GM19467 (cell line): ENCODE results near the gene PRDM1.

Source experiments
- ATAC-seq: cut with Tn5 transposase; IDR thresholded peaks from one replicate; pipeline ENCODE4 v1.9.1; 2021; ENCODE audit warnings: mild to moderate bottlenecking, moderate library complexity; ENCODE audit not compliant: unreplicated experiment

The PRDM1 gene

DNA sequence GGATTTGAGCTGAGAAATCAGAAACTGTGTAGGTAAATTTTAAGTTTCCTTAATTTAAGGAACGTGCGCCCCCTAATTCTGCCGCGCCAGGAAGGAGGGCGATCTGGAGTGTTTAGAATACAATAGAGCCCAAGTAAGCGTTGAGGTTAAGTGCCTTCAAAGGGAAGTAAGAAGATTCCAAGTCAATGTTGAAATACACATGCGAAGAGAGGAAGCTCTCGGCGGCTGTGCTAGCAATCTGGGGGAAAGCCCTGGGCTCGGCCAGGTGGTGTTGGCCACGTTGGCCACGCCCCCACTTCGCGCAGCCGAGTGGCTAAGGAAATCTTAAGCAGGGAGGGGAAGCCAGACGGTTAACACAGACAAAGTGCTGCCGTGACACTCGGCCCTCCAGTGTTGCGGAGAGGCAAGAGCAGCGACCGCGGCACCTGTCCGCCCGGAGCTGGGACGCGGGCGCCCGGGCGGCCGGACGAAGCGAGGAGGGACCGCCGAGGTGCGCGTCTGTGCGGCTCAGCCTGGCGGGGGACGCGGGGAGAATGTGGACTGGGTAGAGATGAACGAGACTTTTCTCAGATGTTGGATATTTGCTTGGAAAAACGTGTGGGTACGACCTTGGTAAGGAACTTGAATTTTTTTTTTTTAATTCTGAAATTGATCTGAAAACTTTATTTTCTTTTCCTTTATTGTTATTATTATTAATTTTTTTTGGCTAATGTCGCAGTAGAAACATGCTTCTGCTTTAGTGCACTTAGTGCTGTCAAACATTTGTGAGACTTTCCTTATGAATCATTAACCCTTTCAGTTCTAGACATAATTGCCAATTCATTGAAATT lies at the start of gene PRDM1:
TSS of gene PRDM1 (plus strand) at position 353 of the 830 bp plus-strand sequence. CDS start at position 571, 218 bp downstream.
- ATAC-seq = peak; percentile 63

DNA sequence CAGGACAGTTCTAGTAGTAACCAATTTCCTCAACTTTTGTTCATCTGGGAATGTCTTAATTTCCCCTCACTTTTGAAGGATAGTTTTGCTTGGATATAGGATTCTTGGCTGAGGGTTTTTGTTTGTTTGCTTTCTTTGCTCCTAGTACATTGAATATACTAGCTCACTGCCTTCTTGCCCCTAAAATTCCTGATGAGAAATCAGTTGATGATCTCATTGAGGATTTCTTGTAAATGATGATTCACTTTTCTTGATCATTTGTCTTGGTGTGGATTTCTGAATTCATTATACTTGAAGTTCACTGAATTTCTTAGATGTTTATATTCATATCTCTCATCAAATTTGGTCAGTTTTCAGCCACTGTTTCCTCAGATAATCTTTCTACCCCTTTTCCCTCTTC lies 49.1 kb upstream of the PRDM1 start:
- no peak for ATAC-seq

DNA sequence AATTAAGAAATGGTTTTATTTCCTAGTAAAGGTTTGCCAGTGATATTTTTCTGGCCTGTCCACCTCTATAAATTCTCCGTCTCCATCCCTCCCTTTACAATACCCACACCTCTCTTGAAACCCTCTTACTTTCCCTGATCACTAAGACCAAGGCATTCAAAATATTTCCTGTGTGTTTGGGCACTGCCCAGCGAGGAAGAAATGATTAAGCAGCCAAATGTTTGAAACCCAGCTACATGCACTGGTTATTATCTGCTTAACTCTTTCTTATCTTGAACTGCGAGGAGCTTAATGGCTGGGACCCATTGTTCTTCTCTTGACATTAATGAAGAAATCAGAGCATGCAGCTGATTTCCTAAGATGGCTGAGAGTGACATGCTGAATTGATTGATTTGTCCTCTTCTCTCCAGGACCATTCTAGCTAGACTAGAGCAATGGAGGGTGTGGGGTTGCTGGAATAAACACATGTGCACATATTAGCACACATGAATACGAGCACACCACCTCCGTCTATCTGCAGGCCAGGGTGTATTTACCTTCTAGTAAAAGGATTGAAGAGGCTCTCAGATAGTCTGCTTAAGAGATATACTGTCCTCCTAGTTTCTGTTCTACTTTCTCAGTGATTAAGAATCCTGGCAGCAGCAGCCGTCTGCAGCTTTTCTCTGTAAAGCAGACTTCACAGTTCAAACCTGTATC lies 46.1 kb upstream of the PRDM1 start:
- no peak for ATAC-seq

DNA sequence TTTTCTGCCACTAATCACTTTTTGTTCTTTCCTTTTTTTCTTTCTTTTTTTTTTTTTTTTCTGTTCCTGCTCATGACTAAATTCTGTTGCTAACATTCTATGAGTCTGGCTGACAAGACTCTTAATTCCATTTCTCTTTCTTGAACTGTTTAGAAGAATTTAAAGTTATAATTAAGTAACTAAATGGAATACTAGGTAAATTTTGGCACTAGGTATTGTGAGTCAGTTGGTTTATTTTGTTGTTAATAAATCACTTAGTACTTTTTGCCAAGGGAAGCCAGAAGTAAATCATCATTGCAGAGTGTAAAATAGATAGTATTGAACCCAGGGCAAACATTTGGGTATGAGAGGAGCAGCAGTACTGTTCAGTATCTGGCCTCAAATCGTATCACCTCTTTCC lies 42.0 kb upstream of the PRDM1 start:
- ATAC-seq = no peak

DNA sequence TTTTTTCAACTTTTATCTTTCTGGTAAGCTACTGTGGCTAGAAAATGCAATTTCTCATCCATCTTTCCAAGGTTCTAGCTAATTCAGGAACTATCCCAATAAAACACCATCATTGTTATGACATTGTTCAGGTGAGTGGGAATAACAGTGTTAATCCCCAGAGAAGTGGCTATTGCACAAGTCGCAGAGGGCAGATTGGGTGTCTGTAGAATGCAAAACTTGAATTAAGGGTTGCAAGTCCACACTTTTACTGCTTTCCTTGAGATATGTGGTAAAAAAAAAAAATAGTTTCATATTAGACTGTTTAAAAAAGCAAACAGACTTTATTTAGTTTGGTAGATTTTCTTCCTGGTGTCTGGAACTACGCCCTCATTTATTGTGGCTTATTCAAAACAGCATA lies 41.1 kb upstream of the PRDM1 start:
- no peak for ATAC-seq

DNA sequence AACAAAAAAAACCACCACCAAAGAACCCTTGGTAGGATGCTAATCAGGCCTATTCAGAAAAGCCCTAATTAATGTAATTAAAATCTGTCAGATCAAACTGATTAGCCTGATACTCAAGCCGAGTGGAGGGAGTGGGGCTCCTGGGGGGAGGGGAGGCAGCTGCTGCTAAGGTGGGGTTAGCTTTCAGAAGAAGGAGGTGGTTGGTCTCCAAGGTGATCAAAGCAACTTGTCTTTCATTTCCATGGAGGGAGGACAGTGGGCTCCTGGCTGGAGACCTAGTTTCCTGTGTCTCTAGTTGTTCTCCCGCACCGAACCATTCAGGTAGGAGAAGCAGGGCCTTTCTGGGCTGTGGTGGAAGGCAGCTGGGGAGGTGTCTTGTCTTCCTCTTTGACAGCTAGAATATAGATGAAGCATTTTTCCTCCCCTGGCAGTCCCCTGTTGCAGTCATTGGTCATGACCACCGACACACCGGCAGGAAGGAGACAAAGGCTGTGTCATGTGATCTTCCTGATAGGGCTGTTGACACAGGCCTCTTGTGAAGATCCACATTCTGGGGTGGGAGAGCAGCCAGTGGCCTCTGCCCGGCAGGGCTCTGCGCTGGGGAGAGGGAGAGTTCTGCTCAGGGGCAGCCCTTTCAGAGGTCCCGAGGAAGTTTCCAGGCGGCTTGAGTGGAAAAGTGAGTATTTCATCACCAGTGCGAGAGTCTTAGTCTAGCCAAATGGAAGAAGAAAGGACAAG lies 39.9 kb upstream of the PRDM1 start:
- no peak for ATAC-seq

DNA sequence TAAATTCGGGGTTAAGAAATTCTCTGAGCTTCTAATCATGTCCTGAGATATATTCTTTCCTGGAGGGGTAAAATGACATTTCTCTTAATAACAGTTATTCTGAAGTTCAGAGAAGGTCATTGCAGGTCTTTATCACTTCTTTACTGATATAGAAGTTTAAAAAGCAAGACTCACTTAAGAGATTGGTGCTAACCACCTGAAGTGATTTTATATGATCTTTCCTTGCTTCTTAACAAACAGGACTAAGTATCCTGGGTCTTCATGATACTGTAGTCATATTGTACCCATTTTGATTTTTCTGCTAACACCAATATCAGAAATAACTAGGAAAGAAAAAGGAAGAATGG lies 39.3 kb upstream of the PRDM1 start:
- ATAC-seq = no peak

DNA sequence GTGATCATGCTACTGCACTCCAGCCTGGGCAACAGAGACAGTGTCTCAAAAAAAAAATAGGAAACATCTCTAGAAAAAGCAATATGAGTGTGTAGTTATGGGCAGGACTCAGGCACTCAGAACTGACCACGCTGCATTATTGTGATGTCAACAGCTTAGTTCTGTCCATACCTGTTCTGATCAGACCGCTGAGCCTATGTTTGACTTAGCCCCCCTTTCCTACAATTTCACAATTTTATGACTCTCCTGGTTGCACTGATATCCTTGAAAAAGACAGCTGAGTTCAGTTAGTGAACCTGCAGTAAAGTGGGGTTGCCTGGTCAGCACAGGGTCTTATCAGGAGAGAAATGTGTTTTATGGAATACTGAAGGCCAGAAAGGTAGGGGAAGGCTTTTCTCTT lies 37.8 kb upstream of the PRDM1 start:
- no peak for ATAC-seq

DNA sequence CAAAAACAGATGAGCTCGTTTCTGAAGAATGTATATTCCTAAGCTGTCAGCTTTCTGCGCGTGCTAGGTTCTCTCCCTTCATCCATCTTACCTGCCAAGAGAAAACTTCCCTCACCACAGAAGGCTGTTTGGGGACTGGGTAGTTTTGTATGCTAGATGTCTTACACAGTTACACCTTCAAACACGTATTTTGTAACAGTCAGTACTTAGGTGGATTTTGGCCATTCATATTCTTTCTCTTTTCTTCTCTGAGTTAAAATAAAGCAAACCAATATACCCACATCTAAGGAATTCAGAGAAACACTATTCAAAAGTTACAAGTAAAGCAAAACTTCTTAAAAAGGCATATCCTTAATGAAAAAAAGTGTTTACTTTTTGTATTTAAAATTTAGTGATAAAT lies 35.6 kb upstream of the PRDM1 start:
- no peak for ATAC-seq

DNA sequence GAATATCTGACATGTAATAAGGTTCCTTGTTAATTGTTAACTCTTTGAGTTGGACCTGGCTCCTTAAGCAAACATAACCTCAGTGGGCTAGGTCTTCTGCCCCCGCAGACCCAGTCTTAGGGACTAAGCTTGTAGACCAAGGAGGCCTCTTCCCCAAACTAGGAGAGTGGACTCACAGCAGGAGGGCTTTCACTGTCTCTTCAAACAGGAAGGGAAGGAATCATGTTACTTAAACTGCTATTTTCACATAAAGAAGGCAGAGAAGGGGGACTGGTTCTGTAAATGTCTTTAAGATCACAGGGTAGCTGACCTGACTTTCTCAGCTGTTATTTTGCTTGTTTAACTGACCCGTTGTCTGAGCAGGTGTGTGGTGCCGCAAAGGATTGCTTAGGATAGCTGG lies 34.9 kb upstream of the PRDM1 start:
- ATAC-seq = no peak

DNA sequence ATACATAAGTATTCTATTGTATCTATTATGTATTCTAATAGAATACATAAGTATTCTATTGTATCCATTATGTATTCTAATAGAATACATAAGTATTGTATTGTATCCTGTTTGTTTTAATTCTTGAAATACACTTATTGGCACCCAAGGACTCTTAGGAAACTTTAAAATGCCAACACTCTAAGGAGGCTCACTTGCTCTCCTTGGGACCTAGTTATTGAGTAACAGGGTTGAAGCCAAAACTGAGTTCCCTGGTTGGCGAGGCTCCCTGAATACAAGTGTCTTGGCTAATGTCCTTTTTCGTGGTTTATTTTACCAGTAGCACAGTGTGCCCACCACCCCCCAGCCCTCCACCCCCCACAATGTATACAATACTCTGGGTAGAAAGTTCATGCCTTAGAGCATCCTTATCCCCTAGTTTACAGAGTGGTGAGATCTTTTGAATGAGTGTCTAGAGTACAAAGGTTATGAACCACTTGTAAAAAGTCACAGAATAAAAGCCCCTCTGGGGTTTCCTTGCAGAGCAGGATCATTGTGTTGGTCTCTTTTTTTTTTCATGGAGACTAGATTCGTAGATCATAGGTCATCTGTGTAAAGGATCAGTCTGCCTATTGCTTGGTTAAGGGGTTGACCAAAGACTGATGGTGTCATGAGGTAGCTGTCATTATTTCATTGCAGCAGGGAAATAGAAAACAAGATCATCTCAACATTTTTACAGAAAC lies 32.5 kb upstream of the PRDM1 start:
- no peak for ATAC-seq

DNA sequence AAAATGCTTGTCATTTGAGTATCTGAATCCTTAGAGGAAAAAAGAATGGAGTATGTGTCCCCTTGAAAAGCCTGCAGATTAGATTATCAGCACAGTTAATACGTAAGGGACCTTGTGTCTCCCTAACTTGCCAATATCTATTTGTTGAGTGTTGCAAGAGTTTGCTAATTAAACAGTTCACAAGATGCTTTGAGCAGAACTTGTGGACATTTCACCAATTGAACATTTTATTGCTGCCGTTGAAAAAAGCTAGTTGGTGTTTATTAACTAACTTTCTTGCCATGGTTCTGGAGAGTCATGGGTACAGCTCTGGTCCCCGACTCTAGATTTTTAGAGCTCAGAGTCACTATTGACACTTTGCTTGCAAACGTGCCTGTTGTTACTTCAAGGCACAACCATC lies 30.6 kb upstream of the PRDM1 start:
- ATAC-seq = no peak

DNA sequence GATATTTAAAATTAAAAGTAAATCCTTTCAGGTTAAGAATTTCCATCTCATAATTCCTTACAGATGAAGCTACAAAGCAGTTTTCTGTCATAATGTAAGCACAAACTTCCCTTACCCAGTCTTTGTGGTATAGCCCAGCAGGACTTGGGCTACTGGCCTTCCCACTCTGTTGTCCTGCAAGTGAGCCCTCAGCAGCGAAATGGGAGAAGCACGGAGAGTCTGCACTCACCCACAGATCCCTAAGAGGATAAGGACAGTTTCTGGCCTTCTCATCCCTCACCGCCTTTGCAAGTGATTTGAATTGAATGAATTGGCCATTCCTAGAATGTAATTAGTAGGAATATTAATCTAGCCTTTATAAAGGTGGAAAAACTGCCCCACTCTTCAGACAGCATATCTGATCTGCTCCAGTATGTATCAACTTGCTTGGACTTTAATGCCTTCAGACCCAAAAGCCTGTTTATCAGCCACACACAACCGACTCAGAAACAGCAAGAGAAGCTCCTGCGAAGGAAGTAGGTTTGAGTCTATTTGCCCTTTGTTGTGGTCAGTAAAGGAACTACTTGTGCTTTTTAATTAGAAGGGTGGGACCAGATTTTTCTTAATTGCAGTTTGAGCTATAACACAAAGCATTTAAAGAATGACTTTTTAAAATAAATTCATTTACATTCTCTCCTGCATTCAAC lies 29.9 kb upstream of the PRDM1 start:
- ATAC-seq = no peak

DNA sequence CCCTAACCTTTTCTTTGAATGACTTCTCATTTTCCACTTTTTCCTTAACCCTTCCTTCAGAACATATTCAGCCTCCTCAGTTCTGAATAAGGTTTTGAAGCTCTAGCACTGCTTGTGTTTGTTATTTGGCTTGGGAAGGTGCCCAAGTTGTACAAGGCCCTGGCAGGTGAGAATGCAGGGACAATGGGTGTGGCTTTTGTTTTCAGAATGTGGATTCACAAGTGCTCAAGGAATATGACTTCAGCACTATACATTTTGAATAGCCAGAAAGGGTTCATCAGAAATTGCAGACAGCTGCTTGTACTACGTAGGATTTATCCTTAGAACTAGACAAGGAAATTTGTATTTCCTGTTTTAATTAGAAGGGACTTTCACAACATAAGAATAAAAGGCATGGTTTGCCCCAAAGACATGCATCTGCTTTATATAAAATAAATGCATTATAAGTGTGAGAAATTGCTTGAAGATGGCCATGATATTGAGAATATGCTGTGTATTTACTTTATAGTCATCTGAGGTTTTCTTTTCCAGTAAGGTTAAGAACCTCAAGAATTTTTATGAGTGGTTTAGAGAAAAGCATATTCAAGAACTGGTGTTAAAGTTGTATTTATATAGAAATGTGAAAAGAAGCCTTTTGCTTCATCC lies 29.3 kb upstream of the PRDM1 start:
- ATAC-seq = no peak

DNA sequence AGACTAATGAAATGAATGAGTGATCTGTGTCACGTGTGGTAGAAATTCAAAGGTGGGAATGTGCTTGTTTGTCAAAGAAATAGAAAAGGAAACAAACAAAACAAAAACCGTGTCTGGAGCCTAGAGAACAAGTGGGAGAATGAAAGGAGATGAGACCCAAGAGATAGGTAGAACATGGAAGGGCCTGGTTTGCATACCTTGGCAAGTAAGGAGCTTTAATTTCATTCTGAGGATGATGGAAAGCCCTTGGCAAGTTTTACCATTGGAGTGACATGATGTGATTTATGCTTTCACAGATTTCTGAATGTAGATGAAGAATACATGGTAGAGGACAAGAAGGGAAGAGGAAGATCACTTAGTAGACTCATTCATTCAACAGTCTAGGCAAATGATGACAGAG lies 26.8 kb upstream of the PRDM1 start:
- ATAC-seq = no peak

DNA sequence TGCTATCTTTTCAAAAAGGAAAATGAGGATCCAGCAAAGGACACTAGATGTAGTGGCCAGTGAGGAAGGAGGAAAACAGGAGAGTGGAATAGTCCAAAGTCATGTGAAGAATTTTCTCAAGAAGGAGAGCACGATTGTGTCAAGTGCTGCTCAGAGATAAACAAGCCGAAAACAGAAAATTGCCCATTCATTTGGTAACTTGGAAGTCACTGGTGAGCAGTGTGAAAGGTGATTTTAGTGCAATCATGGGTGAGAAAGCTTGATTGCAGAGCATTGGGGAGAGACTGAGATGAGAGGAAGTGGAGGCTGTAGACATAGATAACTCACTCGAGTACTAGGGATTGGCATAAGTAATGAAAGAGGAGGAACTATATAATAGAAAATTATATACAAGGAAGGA lies 26.0 kb upstream of the PRDM1 start:
- no peak for ATAC-seq

DNA sequence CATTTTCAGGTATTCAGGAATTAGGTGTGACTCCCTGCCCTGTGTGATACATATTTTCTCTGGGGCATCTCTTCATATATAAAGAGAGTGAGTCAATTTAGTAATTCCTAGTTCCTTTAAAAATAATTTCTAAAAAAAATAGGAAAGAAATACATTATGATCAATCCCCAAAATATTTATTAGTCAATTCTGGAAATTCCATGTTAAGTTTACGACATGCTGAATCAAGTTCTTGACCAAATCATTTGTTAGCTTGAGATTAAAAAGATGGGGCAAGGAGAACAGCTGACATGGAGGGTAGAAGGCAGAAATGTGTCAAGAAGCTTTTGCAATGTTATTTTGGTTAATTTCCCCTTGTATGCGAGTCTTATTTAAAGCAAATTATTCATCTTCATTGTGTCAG lies 22.7 kb upstream of the PRDM1 start:
- ATAC-seq = no peak

DNA sequence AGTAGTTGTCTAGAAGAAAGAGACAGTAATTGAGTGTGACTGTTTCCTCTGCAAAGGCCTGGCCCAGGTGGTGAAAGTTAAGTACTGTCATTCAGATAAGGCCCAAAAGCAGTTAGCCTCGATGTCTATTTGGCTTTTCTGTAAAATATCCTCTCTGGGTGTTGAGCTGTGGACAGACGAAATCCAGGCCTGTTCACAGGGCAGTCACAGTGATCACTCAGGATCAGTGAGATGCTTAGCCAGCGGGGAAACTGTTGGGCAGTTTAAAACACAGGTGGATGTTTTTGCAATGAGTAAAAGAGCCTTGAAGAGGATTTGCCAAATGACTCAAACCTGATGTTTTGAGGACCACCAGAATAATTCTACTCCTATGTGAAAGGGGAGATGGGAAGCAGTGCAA lies 22.0 kb upstream of the PRDM1 start:
- no peak for ATAC-seq

DNA sequence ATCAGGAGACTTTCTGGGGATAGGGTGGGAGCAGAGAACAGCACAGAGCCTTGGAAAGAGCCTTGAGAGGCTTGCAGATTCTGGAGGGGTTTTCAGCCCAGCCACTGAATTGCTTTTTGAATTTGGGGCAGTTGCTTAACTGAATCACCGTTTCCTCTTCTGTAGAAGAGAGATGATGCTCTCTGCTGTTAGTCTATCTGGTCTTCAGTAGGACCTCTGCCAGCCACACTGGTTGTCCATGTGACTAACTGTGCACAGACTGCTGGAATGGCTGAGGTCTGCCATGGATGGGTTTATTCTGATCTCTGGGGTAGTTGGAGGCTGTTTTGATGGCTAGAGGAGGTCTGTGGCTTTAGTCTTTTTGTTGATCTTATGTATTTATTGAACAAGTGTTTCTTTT lies 21.4 kb upstream of the PRDM1 start:
- ATAC-seq = no peak

DNA sequence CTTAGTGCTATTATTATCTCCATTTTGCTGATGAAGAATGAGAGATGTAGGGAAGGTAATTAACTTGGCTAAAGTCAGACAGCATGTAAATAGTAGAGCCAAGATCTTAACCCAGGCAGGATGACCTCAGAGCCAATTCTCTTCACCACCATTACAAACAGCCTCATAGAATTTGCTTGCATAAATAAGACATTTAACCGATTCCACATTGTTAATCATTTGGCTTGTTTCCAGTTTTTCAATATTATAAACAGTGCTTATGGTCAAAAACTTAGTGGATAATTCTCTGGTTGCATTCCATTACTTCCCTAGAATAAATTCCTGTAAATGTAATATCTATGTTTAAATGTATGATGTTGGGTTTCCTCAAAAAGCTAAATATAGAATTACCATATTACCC lies 19.1 kb upstream of the PRDM1 start:
- no peak for ATAC-seq
